PFSK-1 (cell line): Measurements from ENCODE around the gene EOMES. TPM values are rescaled to one million over a fixed set of nuclear protein-coding genes. Genes with fewer than 3 reads are reported as not detected.

ENCODE experiments used
- FOXP2 ChIP-seq: optimal IDR thresholded peaks from 2 replicates; pipeline ENCODE3; 2011; ENCODE audit warnings: borderline replicate concordance, control low read depth, inconsistent platforms; ENCODE audit not compliant: insufficient read depth; ENCODE audit errors: extremely low read length, extremely low read depth
- POLR2AphosphoS5 ChIP-seq: IDR thresholded peaks from 2 replicates; pipeline ENCODE4 v1.6.1; 2012; ENCODE audit warnings: low read depth, mild to moderate bottlenecking, control low read depth, low read length, moderate library complexity
- REST ChIP-seq, 2 experiments: IDR thresholded peaks; 2 replicates each; pipeline versions ENCODE4 v1.6.1 to v1.8.0; 2011 to 2012; ENCODE audit warnings: low read depth in 2 of 2, low read length in 2 of 2, control low read depth in 1 of 2, inconsistent platforms in 1 of 2, mild to moderate bottlenecking in 1 of 2, moderate library complexity in 1 of 2; ENCODE audit not compliant: insufficient read depth in 1 of 2
- SIN3A ChIP-seq: IDR thresholded peaks from 2 replicates; pipeline ENCODE4 v1.6.1; 2012; ENCODE audit warnings: mild to moderate bottlenecking, low read length, moderate library complexity, borderline replicate concordance; ENCODE audit not compliant: insufficient read depth
- TAF1 ChIP-seq: IDR thresholded peaks from 2 replicates; pipeline ENCODE4 v1.6.1; 2012; ENCODE audit warnings: low read length, control low read depth, borderline replicate concordance; ENCODE audit not compliant: insufficient read depth
- polyA plus RNA-seq: library from polyadenylated mRNA; unstranded; fragments of >200 nt; gene quantifications from one replicate; pipeline ENCODE4 v1.2.1, GENCODE V29; 2012; ENCODE audit warnings: low read depth, missing spikeins; ENCODE audit not compliant: insufficient read length

Gene EOMES
- not detected for polyA plus RNA-seq

- TF ChIP-seq REST (IDR thresholded peaks at IDR 0.05; ENCODE audit: insufficient read depth in 1 of 2, low read depth in 2 of 2, low read length in 2 of 2) (no peak), TAF1 (no peak), POLR2AphosphoS5 (no peak)
These were observed at the start of gene EOMES for GRCh38 chr3:27721717-27722564. Gene EOMES (minus strand): TSS chr3:27722323. CDS start chr3:27722294, 29 bp downstream.

- no peak for TF ChIP-seq SIN3A
- TF ChIP-seq POLR2AphosphoS5 = no peak
- TF ChIP-seq REST (IDR thresholded peaks at IDR 0.05; ENCODE audit: insufficient read depth in 1 of 2, low read depth in 2 of 2, low read length in 2 of 2) = no peak
- no peak for TF ChIP-seq TAF1
- TF ChIP-seq FOXP2 = no peak
These were observed 44.9 kb upstream of the EOMES start for GRCh38 chr3:27767000-27767399.

- TF ChIP-seq FOXP2 (no peak), TAF1 (no peak), SIN3A (no peak), POLR2AphosphoS5 (no peak), REST (IDR thresholded peaks at IDR 0.05; ENCODE audit: insufficient read depth in 1 of 2, low read depth in 2 of 2, low read length in 2 of 2) (no peak)
These were observed 36.0 kb upstream of the EOMES start for GRCh38 chr3:27758083-27758482.

GRCh38 chr3:27756877-27757276 is 34.8 kb upstream of the EOMES start:
- TF ChIP-seq FOXP2 (no peak), POLR2AphosphoS5 (no peak), TAF1 (no peak), REST (IDR thresholded peaks at IDR 0.05; ENCODE audit: insufficient read depth in 1 of 2, low read depth in 2 of 2, low read length in 2 of 2) (no peak), SIN3A (no peak)
